Measurements from ENCODE around the gene FCRLA.

FCRLA gene

DNA sequence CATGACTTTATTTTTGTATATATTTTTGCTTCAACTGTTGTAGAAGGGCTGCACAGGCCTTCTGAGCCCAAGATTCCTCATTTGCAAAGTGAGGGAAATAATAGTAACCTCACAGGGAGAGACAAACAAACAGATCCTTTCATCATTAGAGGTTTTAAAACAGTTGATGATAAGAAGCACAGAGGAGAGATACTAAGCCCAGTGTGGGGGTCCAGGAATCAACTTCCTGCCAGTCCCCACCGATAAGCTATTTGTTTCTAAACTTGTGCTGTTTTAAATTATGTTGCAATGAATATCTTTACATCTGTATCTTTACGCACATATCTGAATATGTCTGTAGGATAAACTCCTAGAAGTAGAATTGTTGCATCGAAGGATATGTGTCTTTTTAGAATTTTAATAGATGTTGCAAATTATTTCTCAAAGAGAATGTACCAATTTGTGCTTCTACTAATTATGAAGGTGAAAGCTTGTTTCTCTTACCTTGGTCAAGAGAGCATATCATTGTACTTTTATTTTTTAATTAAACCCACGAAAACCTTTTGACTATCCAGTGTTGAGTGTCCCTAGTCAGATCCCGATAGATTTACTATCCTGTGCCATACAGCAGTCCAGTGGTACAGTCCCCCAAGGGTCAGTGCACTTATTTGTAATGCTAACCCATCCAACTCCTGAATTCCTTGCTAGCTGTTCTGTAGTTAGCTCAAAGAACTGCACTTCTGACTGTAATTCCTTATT lies 25.1 kb downstream of the FCRLA start:
- no peak overlapping the region for H3K4me3 ChIP-seq (ENCODE audit: low read length)
- TF ChIP-seq, protein P1, sequence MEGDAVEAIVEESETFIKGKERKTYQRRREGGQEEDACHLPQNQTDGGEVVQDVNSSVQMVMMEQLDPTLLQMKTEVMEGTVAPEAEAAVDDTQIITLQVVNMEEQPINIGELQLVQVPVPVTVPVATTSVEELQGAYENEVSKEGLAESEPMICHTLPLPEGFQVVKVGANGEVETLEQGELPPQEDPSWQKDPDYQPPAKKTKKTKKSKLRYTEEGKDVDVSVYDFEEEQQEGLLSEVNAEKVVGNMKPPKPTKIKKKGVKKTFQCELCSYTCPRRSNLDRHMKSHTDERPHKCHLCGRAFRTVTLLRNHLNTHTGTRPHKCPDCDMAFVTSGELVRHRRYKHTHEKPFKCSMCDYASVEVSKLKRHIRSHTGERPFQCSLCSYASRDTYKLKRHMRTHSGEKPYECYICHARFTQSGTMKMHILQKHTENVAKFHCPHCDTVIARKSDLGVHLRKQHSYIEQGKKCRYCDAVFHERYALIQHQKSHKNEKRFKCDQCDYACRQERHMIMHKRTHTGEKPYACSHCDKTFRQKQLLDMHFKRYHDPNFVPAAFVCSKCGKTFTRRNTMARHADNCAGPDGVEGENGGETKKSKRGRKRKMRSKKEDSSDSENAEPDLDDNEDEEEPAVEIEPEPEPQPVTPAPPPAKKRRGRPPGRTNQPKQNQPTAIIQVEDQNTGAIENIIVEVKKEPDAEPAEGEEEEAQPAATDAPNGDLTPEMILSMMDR (IDR thresholded peaks at IDR 0.05; ENCODE audit: insufficient read depth, low read depth, low read length, missing control alignments), result no peak
- no peak for DNase-seq (ENCODE audit: low read depth)

DNA sequence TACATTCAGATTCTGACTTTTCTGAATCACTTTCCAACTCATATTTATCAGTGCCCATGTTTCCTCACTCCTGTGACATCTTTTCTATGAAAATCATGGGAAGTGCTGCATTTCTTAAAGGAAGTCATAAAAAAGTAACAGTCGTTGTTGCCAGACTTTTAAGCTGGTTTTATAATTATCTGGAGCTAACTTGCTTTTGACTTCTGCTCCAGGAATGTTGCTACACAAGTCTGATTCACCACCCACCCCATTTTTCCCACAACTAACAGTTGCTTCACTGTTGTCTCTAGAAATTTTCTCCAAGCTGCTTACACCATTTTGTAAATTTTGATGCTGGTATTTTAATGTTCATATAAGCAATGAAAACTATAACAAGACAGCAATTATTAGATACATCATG lies 26.5 kb downstream of the FCRLA start:
- no peak overlapping the region for H3K4me3 ChIP-seq (ENCODE audit: low read length)
- TF ChIP-seq, protein P1 (IDR thresholded peaks at IDR 0.05; ENCODE audit: insufficient read depth, low read depth, low read length, missing control alignments), result no peak
- peak; percentile 93 for DNase-seq (ENCODE audit: low read depth)

DNA sequence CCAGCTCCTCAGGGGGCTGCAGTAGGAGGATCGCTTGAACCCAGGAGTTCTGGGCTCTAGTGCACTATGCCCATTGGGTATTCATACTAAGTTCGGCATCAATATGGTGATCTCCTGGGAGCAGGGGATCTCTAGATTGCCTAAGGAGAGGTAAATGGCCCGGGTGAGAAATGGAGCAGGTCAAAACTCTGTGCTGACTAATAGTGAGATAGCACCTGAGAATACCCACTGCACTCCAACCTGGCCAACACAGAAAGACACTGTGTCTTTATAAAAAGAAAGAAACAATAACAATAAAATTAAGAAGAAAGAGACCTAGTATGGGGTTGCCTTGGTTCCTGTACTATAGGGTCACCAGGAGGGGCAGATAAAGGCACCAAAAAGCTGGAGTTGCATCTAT lies 28.8 kb downstream of the FCRLA start:
- TF ChIP-seq, protein P1 (IDR thresholded peaks at IDR 0.05; ENCODE audit: insufficient read depth, low read depth, low read length, missing control alignments), result no peak
- DNase-seq (ENCODE audit: low read depth), result no peak
- no peak overlapping the region for H3K4me3 ChIP-seq (ENCODE audit: low read length)

DNA sequence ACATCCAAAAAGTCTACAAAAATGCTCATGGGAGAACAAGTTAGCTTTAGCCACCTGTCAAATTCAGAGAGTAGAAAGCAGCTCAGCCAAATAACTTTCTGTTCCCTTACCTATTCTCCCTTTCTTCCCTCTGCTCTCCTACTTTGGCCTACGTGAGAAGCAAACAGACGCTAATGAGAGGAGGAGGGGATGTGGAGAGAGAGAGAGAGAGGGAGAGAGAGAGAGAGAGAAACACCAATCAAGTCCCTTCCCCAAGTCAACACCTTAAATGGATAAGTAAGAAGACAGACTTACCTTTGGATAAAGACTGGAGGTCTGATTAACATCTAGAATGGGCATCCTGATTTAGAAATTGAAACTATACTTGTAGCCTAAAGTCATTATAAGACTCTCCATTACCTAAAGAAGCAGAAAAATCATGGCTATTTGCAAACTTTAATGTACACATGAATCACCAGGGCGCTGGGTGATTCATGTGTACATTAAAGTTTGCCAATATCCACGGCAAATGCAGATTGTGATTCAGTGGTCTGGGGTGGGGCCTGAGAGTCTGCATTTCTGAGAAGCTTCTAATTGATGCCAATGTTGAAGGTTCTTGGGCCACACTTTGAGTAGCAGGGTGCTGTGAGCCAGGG lies 29.4 kb downstream of the FCRLA start:
- DNase-seq (ENCODE audit: low read depth), result peak; percentile 87
- TF ChIP-seq, protein P1 (IDR thresholded peaks at IDR 0.05; ENCODE audit: insufficient read depth, low read depth, low read length, missing control alignments), result no peak

DNA sequence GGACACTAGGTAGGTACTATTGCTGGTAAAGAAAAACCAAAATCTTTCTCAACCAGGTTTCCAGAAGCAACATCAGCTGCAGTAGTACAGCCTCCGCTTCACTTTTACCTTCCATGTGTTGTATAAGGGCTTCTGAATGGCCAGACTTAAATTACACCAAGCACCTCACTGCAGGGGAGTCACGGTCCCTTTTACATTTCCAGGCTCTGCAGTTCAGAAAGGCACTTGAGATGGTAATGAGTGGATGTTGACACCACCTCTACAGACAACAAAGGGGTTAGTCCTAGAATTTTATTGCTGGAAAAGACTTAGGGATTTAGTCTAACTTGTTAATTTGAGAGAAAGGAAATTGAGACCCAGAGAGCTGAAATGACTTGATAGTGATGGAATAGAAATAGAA lies 30.6 kb downstream of the FCRLA start:
- TF ChIP-seq, protein P1 (IDR thresholded peaks at IDR 0.05; ENCODE audit: insufficient read depth, low read depth, low read length, missing control alignments), result no peak
- no peak overlapping the region for H3K4me3 ChIP-seq (ENCODE audit: low read length)
- DNase-seq (ENCODE audit: low read depth), result no peak

More for the DNA sequence above, 29.4 kb downstream of the FCRLA start:
- H3K4me3 ChIP-seq (ENCODE audit: low read length), result no peak overlapping the region

DNA sequence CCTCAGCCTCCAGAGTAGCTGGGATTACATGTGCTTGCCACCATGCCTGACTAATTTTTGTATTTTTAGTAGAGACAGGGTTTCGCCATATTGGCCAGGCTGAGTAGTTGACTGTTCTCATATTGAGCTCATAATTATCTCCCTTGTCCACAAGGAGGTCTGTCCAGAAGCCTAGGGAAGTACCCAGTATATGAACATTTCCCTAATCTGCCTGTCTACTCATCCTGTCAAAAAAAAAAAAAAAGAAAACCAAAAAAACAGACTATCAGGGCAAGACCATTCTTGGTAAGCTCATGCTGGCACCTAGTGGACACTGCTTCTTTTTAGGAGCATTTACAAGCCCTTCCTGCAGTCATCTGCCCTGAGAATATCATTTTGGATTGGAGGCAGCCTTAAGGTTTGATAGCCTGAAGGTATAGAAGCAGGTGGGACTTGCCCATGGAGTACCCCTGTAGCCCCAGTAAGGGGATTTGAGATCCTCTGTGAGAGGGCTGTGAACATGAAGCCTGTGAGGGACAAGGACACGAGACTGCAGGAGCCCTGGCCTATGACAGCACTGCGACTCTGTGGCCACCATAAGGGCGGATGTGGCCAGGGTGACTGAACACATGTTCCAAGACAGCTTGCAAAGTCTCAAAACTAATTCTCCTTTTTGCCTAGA lies 31.7 kb downstream of the FCRLA start:
- peak; percentile 86 for DNase-seq (ENCODE audit: low read depth)
- no peak overlapping the region for H3K4me3 ChIP-seq (ENCODE audit: low read length)
- TF ChIP-seq, protein P1 (IDR thresholded peaks at IDR 0.05; ENCODE audit: insufficient read depth, low read depth, low read length, missing control alignments), result peak; percentile 69
